ENCODE measurements around the gene MACROD2.

DNA sequence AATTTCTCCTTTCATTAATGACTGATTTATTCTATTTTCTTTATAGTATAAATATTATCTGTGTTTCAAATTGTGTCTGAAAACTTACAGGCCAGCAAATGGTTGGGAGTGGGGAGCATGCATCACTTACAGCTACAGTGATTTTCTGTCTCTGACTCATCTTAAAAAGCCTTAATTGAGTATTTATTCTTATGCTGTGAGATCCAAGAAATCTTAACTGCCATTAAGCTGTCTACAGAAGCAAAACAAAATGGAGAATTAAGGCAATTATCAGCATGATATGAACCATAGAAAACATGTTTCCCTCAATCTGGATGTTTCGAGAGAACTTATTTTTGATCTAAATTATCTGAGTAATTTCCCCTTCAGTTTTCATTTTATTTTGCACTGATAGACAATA lies 1746.8 kb downstream of the MACROD2 start:
- TF ChIP-seq, protein P1, sequence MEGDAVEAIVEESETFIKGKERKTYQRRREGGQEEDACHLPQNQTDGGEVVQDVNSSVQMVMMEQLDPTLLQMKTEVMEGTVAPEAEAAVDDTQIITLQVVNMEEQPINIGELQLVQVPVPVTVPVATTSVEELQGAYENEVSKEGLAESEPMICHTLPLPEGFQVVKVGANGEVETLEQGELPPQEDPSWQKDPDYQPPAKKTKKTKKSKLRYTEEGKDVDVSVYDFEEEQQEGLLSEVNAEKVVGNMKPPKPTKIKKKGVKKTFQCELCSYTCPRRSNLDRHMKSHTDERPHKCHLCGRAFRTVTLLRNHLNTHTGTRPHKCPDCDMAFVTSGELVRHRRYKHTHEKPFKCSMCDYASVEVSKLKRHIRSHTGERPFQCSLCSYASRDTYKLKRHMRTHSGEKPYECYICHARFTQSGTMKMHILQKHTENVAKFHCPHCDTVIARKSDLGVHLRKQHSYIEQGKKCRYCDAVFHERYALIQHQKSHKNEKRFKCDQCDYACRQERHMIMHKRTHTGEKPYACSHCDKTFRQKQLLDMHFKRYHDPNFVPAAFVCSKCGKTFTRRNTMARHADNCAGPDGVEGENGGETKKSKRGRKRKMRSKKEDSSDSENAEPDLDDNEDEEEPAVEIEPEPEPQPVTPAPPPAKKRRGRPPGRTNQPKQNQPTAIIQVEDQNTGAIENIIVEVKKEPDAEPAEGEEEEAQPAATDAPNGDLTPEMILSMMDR (IDR thresholded peaks at IDR 0.05), result no peak
- no peak for TF ChIP-seq POLR2A (IDR thresholded peaks at IDR 0.05)
